Astrocyte (in vitro differentiated cells and primary cell): Measurements from ENCODE around the gene ACADSB. TPM values are rescaled to one million over a fixed set of nuclear protein-coding genes. Genes with fewer than 3 reads are reported as not detected.

Source experiments
- DNase-seq: peaks from one replicate; pipeline ENCODE4 v3.0.0-alpha.2; 2010; ENCODE audit warnings: low read depth
- FAIRE-seq: peaks from 2 replicates; lab custom pipeline; 2011; peaks lifted over from hg19 to GRCh38; lab: Jason Lieb, UNC
- H2AFZ ChIP-seq: 2 replicates; pipeline ENCODE4 v1.6.0; 2012; ENCODE audit warnings: low read depth, low read length, inconsistent platforms
- H3K27ac ChIP-seq: 2 replicates; pipeline ENCODE4 v1.5.1; 2011; ENCODE audit warnings: low read depth, low read length, inconsistent platforms
- H3K27me3 ChIP-seq: 2 replicates; pipeline ENCODE4 v1.6.0; 2011; ENCODE audit warnings: low read length, inconsistent platforms; ENCODE audit not compliant: insufficient read depth
- H3K36me3 ChIP-seq: 2 replicates; pipeline ENCODE4 v1.5.1; 2011; ENCODE audit warnings: low read length, inconsistent platforms; ENCODE audit not compliant: insufficient read depth
- H3K4me1 ChIP-seq: 2 replicates; pipeline ENCODE4 v1.5.1; 2011; ENCODE audit warnings: low read length, inconsistent platforms; ENCODE audit not compliant: insufficient read depth
- H3K4me2 ChIP-seq: 2 replicates; pipeline ENCODE4 v1.6.0; 2012; ENCODE audit warnings: low read length, inconsistent platforms
- H3K4me3 ChIP-seq: 2 replicates; pipeline ENCODE4 v1.5.1; 2011; ENCODE audit warnings: low read depth, mild to moderate bottlenecking, low read length, inconsistent platforms; ENCODE audit not compliant: insufficient read depth
- H3K79me2 ChIP-seq: 2 replicates; pipeline ENCODE4 v1.6.0; 2012; ENCODE audit warnings: mild to moderate bottlenecking, low read length, inconsistent platforms; ENCODE audit not compliant: insufficient read depth
- H3K9ac ChIP-seq: 2 replicates; pipeline ENCODE4 v1.6.0; 2012; ENCODE audit warnings: mild to moderate bottlenecking, low read length, inconsistent platforms
- H3K9me3 ChIP-seq: 2 replicates; pipeline ENCODE4 v1.5.1; 2012; ENCODE audit warnings: low read depth, mild to moderate bottlenecking, low read length, inconsistent platforms; ENCODE audit not compliant: insufficient read depth
- H4K20me1 ChIP-seq: 2 replicates; pipeline ENCODE4 v1.6.0; 2012; ENCODE audit warnings: low read length, inconsistent platforms; ENCODE audit not compliant: insufficient read depth
- H3K27ac Mint-ChIP-seq: one replicate; pipeline ENCODE4 v1.8.0; 2021; ENCODE audit warnings: mild to moderate bottlenecking, mixed read lengths; ENCODE audit not compliant: unreplicated experiment
- H3K27me3 Mint-ChIP-seq: one replicate; pipeline ENCODE4 v1.8.0; 2021; ENCODE audit warnings: low read depth, mixed read lengths; ENCODE audit not compliant: unreplicated experiment
- H3K36me3 Mint-ChIP-seq: one replicate; pipeline ENCODE4 v1.8.0; 2021; ENCODE audit warnings: low read depth, mixed read lengths; ENCODE audit not compliant: unreplicated experiment
- H3K4me1 Mint-ChIP-seq: one replicate; pipeline ENCODE4 v1.8.0; 2021; ENCODE audit warnings: low read depth, mixed read lengths; ENCODE audit not compliant: unreplicated experiment
- H3K4me3 Mint-ChIP-seq: one replicate; pipeline ENCODE4 v1.8.0; 2021; ENCODE audit warnings: mild to moderate bottlenecking, moderate library complexity, mixed read lengths; ENCODE audit not compliant: unreplicated experiment
- H3K9me3 Mint-ChIP-seq: one replicate; pipeline ENCODE4 v1.8.0; 2021; ENCODE audit warnings: mild to moderate bottlenecking, mixed read lengths; ENCODE audit not compliant: unreplicated experiment
- EZH2 ChIP-seq: IDR thresholded peaks from 2 replicates; pipeline ENCODE4 v1.6.1; 2012; ENCODE audit warnings: mild to moderate bottlenecking, low read length, inconsistent platforms; ENCODE audit not compliant: insufficient read depth
- total RNA-seq: library from RNA; stranded (reverse); gene quantifications from 2 replicates; pipeline ENCODE4 v1.2.1, GENCODE V29; 2021
- TF ChIP-seq, protein P1 (sequence below): IDR thresholded peaks from 2 replicates; pipeline ENCODE4 v1.5.1; 2011; ENCODE audit warnings: low read depth, mild to moderate bottlenecking, inconsistent platforms, low read length, moderate library complexity; ENCODE audit not compliant: insufficient read depth

Gene ACADSB
- total RNA-seq, 1 donor from 2014 or later: 10.0 TPM

GRCh38 chr10:123044391-123044790 is 35.6 kb downstream of the ACADSB start:
- no peak overlapping the region for H3K27ac ChIP-seq
- no peak for FAIRE-seq
- no peaks in the 10 kb centered on the region for H3K79me2 ChIP-seq
- H3K9me3 ChIP-seq: no peaks in the 10 kb centered on the region
- no peak overlapping the region for H3K4me3 ChIP-seq
- no peak for DNase-seq
- no peaks in the 10 kb centered on the region for H3K4me1 ChIP-seq
- no peak overlapping the region for H3K4me2 ChIP-seq
- no peaks in the 10 kb centered on the region for H3K27me3 ChIP-seq
- no peaks in the 10 kb centered on the region for H3K4me1 Mint-ChIP-seq
- H3K9me3 Mint-ChIP-seq: no peaks in the 10 kb centered on the region
- no peak for TF ChIP-seq EZH2
- TF ChIP-seq, protein P1, sequence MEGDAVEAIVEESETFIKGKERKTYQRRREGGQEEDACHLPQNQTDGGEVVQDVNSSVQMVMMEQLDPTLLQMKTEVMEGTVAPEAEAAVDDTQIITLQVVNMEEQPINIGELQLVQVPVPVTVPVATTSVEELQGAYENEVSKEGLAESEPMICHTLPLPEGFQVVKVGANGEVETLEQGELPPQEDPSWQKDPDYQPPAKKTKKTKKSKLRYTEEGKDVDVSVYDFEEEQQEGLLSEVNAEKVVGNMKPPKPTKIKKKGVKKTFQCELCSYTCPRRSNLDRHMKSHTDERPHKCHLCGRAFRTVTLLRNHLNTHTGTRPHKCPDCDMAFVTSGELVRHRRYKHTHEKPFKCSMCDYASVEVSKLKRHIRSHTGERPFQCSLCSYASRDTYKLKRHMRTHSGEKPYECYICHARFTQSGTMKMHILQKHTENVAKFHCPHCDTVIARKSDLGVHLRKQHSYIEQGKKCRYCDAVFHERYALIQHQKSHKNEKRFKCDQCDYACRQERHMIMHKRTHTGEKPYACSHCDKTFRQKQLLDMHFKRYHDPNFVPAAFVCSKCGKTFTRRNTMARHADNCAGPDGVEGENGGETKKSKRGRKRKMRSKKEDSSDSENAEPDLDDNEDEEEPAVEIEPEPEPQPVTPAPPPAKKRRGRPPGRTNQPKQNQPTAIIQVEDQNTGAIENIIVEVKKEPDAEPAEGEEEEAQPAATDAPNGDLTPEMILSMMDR: peak; percentile 26
- H3K9ac ChIP-seq: no peak overlapping the region
- H3K36me3 Mint-ChIP-seq: no peaks in the 10 kb centered on the region
- no peak overlapping the region for H3K27ac Mint-ChIP-seq
- H4K20me1 ChIP-seq: no peaks in the 10 kb centered on the region
- H3K36me3 ChIP-seq: no peaks in the 10 kb centered on the region
- H2AFZ ChIP-seq: no peak overlapping the region
- no peak overlapping the region for H3K4me3 Mint-ChIP-seq
- H3K27me3 Mint-ChIP-seq: no peaks in the 10 kb centered on the region

DNA sequence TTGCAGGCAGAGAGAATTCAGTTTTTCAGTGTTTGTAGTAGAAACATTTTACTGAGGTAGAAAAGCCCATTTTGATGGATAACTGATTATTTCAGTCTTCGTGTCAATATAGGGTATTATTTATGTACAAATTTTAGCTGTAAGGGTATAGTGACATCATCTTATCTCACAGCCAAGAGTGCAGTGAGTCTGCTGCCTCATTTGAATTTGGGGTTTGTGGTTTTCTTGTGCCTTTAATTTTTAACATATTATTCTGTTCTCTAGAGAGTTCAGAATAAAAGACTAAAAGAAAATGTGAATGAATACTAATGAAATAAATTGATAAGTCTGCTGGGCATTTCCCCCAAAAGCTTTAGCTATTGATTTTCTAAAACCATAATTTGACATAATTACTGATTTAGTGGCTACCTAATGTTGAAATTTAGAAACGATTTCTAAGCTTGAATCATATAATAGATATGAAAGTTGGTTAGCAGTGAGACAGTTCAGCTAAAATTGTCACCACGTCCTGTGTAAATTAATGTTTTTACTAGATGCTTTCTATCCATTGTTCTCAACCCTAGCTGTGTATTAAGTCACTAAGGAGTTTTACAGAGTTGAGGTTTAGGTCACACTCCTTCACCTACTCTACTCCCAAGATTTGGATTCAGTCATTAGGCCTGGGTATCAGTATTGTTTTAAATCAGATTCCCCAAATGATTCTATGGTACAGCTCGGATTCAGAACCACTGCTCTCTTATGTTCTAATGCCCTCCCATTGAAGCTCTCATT is 37.3 kb downstream of the ACADSB start:
- no peak overlapping the region for H3K4me2 ChIP-seq
- no peak overlapping the region for H3K4me3 Mint-ChIP-seq
- no peak for FAIRE-seq

More for the DNA sequence above, 37.3 kb downstream of the ACADSB start:
- H3K9me3 ChIP-seq: no peaks in the 10 kb centered on the region
- TF ChIP-seq, protein P1: no peak
- TF ChIP-seq EZH2: no peak
- no peak for DNase-seq
- H3K27ac Mint-ChIP-seq: no peak overlapping the region
- H3K79me2 ChIP-seq: no peaks in the 10 kb centered on the region
- H3K4me3 ChIP-seq: no peak overlapping the region
- no peaks in the 10 kb centered on the region for H3K27me3 Mint-ChIP-seq
- no peaks in the 10 kb centered on the region for H3K4me1 Mint-ChIP-seq
- no peaks in the 10 kb centered on the region for H3K9me3 Mint-ChIP-seq
- H2AFZ ChIP-seq: no peak overlapping the region
- no peaks in the 10 kb centered on the region for H3K27me3 ChIP-seq
- H3K36me3 ChIP-seq: no peaks in the 10 kb centered on the region
- no peaks in the 10 kb centered on the region for H3K4me1 ChIP-seq
- no peak overlapping the region for H3K9ac ChIP-seq
- H3K27ac ChIP-seq: no peak overlapping the region
- no peaks in the 10 kb centered on the region for H4K20me1 ChIP-seq
- no peaks in the 10 kb centered on the region for H3K36me3 Mint-ChIP-seq
